ENCODE data around the gene EPHX1. TPM values are rescaled to one million over a fixed set of nuclear protein-coding genes. Genes with fewer than 3 reads are reported as not detected.

The EPHX1 gene
- total and polyA plus RNA-seq, 10 of the 15 experiments (the other 5 are each of a cell fraction or from before 2014, with no cell fraction given): 0.33 to 2.9 (median 0.78) TPM; not detected in 2

DNA sequence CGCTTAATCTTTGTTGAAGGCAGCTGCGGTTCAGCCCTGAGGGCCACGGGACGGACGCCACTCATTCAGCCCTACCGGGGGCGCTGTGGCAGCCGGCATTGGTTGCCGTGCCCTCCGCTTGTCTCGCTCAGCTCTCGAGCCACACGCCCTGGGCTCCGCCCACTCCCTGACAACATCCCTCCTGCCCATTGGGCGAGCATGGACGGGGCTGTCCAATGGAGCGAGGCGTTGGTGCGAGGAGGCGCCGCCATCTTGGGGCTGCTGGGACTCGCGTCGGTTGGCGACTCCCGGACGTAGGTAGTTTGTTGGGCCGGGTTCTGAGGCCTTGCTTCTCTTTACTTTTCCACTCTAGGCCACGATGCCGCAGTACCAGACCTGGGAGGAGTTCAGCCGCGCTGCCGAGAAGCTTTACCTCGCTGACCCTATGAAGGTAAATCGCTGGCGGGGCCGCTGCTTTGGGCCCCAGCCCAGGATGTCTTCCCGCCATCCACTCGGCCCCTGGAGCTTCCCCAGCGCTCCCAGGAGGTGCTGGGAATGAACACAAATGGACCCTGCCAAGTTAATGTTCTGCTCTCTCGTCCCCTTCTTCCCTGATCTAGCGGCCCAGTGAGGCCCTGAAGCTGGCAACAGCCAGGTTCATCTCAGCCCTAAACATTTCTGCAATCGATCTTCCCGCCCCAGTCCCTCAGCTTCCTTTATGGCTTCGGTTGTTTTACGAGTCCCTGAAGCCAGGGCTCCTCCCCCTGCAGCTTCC lies 32.2 kb upstream of the EPHX1 start, which contains the start of gene SRP9 (continued):
- TF ChIP-seq KDM1A (IDR thresholded peaks at IDR 0.05; ENCODE audit: borderline replicate concordance) (no peak), DPF2 (IDR thresholded peaks at IDR 0.05) (0 out of 2 replicates have a peak, but pooled peaks have one; percentile 38), NFYB (IDR thresholded peaks at IDR 0.05; ENCODE audit: insufficient read depth, low read depth, low read length) (peak; percentile 82), ZNF622 (IDR thresholded peaks at IDR 0.05) (no peak), SREBF1 (IDR thresholded peaks at IDR 0.05; ENCODE audit: low read length) (no peak), ASH2L (IDR thresholded peaks at IDR 0.05; ENCODE audit: borderline replicate concordance, low read depth) (no peak), KLF5 (IDR thresholded peaks at IDR 0.05; ENCODE audit: partially characterized antibody) (no peak), HDAC6 (IDR thresholded peaks at IDR 0.05; ENCODE audit: unreplicated experiment) (no peak), TAF1 (IDR thresholded peaks at IDR 0.05; ENCODE audit: borderline replicate concordance, low read depth, low read length) (peak; percentile 62; the same call in 1 of the 2 replicates), CREM (IDR thresholded peaks at IDR 0.05; ENCODE audit: low read depth) (peak; percentile 72; the same call in 1 of the 2 replicates), NFIC (IDR thresholded peaks at IDR 0.05; ENCODE audit: low read depth, low read length) (no peak), NR2F1 (conservative IDR thresholded peaks at IDR 0.05) (no peak), ZNF274 (IDR thresholded peaks at IDR 0.05; ENCODE audit: insufficient read depth, insufficient read length) (no peak), EGR1 (IDR thresholded peaks at IDR 0.05; ENCODE audit: borderline replicate concordance in 1 of 2, low read depth in 2 of 2, low read length in 2 of 2) (peak in 1 of 2 experiments; percentile 72; a peak in 2 of 3 replicates), PAX8 (IDR thresholded peaks at IDR 0.05) (no peak), MXI1 (IDR thresholded peaks at IDR 0.05; ENCODE audit: low read depth, low read length) (peak; percentile 60)
- TF ChIP-seq, protein P1, sequence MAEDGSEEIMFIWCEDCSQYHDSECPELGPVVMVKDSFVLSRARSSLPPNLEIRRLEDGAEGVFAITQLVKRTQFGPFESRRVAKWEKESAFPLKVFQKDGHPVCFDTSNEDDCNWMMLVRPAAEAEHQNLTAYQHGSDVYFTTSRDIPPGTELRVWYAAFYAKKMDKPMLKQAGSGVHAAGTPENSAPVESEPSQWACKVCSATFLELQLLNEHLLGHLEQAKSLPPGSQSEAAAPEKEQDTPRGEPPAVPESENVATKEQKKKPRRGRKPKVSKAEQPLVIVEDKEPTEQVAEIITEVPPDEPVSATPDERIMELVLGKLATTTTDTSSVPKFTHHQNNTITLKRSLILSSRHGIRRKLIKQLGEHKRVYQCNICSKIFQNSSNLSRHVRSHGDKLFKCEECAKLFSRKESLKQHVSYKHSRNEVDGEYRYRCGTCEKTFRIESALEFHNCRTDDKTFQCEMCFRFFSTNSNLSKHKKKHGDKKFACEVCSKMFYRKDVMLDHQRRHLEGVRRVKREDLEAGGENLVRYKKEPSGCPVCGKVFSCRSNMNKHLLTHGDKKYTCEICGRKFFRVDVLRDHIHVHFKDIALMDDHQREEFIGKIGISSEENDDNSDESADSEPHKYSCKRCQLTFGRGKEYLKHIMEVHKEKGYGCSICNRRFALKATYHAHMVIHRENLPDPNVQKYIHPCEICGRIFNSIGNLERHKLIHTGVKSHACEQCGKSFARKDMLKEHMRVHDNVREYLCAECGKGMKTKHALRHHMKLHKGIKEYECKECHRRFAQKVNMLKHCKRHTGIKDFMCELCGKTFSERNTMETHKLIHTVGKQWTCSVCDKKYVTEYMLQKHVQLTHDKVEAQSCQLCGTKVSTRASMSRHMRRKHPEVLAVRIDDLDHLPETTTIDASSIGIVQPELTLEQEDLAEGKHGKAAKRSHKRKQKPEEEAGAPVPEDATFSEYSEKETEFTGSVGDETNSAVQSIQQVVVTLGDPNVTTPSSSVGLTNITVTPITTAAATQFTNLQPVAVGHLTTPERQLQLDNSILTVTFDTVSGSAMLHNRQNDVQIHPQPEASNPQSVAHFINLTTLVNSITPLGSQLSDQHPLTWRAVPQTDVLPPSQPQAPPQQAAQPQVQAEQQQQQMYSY (CRISPR knock-in tag; IDR thresholded peaks at IDR 0.05): no peak
- TF ChIP-seq, protein P2, sequence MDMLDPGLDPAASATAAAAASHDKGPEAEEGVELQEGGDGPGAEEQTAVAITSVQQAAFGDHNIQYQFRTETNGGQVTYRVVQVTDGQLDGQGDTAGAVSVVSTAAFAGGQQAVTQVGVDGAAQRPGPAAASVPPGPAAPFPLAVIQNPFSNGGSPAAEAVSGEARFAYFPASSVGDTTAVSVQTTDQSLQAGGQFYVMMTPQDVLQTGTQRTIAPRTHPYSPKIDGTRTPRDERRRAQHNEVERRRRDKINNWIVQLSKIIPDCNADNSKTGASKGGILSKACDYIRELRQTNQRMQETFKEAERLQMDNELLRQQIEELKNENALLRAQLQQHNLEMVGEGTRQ (IDR thresholded peaks at IDR 0.05; ENCODE audit: borderline replicate concordance, low read depth, low read length): no peak; the same call in 1 of the 2 replicates
- TF ChIP-seq, protein P3, sequence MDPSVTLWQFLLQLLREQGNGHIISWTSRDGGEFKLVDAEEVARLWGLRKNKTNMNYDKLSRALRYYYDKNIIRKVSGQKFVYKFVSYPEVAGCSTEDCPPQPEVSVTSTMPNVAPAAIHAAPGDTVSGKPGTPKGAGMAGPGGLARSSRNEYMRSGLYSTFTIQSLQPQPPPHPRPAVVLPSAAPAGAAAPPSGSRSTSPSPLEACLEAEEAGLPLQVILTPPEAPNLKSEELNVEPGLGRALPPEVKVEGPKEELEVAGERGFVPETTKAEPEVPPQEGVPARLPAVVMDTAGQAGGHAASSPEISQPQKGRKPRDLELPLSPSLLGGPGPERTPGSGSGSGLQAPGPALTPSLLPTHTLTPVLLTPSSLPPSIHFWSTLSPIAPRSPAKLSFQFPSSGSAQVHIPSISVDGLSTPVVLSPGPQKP (IDR thresholded peaks at IDR 0.05; ENCODE audit: low read depth, low read length): no peak
- TF ChIP-seq, protein P4, sequence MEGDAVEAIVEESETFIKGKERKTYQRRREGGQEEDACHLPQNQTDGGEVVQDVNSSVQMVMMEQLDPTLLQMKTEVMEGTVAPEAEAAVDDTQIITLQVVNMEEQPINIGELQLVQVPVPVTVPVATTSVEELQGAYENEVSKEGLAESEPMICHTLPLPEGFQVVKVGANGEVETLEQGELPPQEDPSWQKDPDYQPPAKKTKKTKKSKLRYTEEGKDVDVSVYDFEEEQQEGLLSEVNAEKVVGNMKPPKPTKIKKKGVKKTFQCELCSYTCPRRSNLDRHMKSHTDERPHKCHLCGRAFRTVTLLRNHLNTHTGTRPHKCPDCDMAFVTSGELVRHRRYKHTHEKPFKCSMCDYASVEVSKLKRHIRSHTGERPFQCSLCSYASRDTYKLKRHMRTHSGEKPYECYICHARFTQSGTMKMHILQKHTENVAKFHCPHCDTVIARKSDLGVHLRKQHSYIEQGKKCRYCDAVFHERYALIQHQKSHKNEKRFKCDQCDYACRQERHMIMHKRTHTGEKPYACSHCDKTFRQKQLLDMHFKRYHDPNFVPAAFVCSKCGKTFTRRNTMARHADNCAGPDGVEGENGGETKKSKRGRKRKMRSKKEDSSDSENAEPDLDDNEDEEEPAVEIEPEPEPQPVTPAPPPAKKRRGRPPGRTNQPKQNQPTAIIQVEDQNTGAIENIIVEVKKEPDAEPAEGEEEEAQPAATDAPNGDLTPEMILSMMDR (IDR thresholded peaks at IDR 0.05 in 2 of 3, conservative IDR thresholded peaks at IDR 0.05 in 1 of 3; ENCODE audit: control insufficient read depth in 2 of 3, extremely low read depth in 1 of 3, insufficient read depth in 1 of 3, low read depth in 3 of 3, low read length in 3 of 3): peak; percentile 92 to 98 (median 93)
- TF ChIP-seq, protein P5, sequence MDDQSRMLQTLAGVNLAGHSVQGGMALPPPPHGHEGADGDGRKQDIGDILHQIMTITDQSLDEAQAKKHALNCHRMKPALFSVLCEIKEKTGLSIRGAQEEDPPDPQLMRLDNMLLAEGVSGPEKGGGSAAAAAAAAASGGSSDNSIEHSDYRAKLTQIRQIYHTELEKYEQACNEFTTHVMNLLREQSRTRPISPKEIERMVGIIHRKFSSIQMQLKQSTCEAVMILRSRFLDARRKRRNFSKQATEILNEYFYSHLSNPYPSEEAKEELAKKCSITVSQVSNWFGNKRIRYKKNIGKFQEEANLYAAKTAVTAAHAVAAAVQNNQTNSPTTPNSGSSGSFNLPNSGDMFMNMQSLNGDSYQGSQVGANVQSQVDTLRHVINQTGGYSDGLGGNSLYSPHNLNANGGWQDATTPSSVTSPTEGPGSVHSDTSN (IDR thresholded peaks at IDR 0.05; ENCODE audit: insufficient replicate concordance, low read depth, low read length): peak; percentile 66
